K562 (cell line): Measurements from ENCODE around the gene NFATC2. TPM values are rescaled to one million over a fixed set of nuclear protein-coding genes. Genes with fewer than 3 reads are reported as not detected.

Experiments used
- ARID1B ChIP-seq: fragments of 450-650 bp; IDR thresholded peaks from 2 replicates; pipeline ENCODE4 v1.6.1; 2016; ENCODE audit warnings: antibody characterized with exemption, mild to moderate bottlenecking, inconsistent platforms
- CTCFL ChIP-seq: IDR thresholded peaks from 2 replicates; pipeline ENCODE4 v1.6.1; 2011; ENCODE audit warnings: borderline replicate concordance, low read depth, mild to moderate bottlenecking, moderate library complexity, low read length; ENCODE audit not compliant: insufficient read depth, poor library complexity, severe bottlenecking
- E2F1 ChIP-seq: sonication (generic); formaldehyde crosslinking; IDR thresholded peaks from 2 replicates; pipeline ENCODE4 v1.8.1; 2023; ENCODE audit warnings: mild to moderate bottlenecking, missing genetic modification reagents, moderate library complexity
- ELF2 ChIP-seq: fragments of 250-450 bp; sonication (Bioruptor Pico); IDR thresholded peaks from 2 replicates; pipeline ENCODE4 v1.5.0; 2021; ENCODE audit warnings: mild to moderate bottlenecking
- ETV1 ChIP-seq: fragments of 450-650 bp; conservative IDR thresholded peaks from 2 replicates; pipeline ENCODE4 v1.6.1; 2016; ENCODE audit warnings: missing genetic modification characterization, control low read depth, low read depth, missing compliant biosample characterization
- HNRNPUL1 ChIP-seq: fragments of 200-400 bp; formaldehyde crosslinking; IDR thresholded peaks from 2 replicates; pipeline ENCODE4 v1.6.1; 2017; ENCODE audit warnings: low read length
- KLF6 ChIP-seq: fragments of 250-450 bp; sonication (Bioruptor Pico); IDR thresholded peaks from 2 replicates; pipeline ENCODE4 v1.4.0; 2020; ENCODE audit warnings: mild to moderate bottlenecking, moderate library complexity, borderline replicate concordance
- MECOM ChIP-seq: fragments of 250-450 bp; sonication (Bioruptor Pico); IDR thresholded peaks from 2 replicates; pipeline ENCODE4 v1.8.0; 2022; ENCODE audit warnings: inconsistent platforms
- NCOR1 ChIP-seq: fragments of 450-650 bp; IDR thresholded peaks from 2 replicates; pipeline ENCODE4 v1.6.1; 2016; ENCODE audit warnings: mild to moderate bottlenecking, moderate library complexity
- NELFE ChIP-seq: IDR thresholded peaks from 2 replicates; pipeline ENCODE4 v1.6.1; 2011; ENCODE audit warnings: mild to moderate bottlenecking; ENCODE audit not compliant: insufficient read depth, insufficient read length
- NFRKB ChIP-seq: fragments of 450-650 bp; IDR thresholded peaks from 2 replicates; pipeline ENCODE4 v1.6.1; 2016; ENCODE audit warnings: low read depth
- NR2F6 ChIP-seq: fragments of 450-650 bp; formaldehyde crosslinking; IDR thresholded peaks from 2 replicates; pipeline ENCODE4 v1.4.0; 2020; ENCODE audit warnings: mild to moderate bottlenecking
- SRSF1 ChIP-seq: fragments of 200-400 bp; formaldehyde crosslinking; IDR thresholded peaks from 2 replicates; pipeline ENCODE4 v1.6.1; 2017; ENCODE audit warnings: mild to moderate bottlenecking, low read depth, low read length, moderate library complexity
- TARDBP ChIP-seq: fragments of 450-650 bp; IDR thresholded peaks from 2 replicates; pipeline ENCODE4 v1.6.1; 2016
- ZKSCAN3 ChIP-seq: fragments of 250-450 bp; sonication (Bioruptor Pico); IDR thresholded peaks from 2 replicates; pipeline ENCODE4 v1.4.0; 2020
- ZNF347 ChIP-seq: fragments of 450-650 bp; formaldehyde crosslinking; IDR thresholded peaks from 2 replicates; pipeline ENCODE4 v1.4.0; 2020; ENCODE audit warnings: low read depth, mild to moderate bottlenecking, moderate library complexity
- ZNF444 ChIP-seq: fragments of 250-450 bp; sonication (Bioruptor Pico); IDR thresholded peaks from 2 replicates; pipeline ENCODE4 v1.4.0; 2020; ENCODE audit warnings: mild to moderate bottlenecking, moderate library complexity
- polyA plus RNA-seq, 8 experiments: library from polyadenylated mRNA; depleted of rRNA in 4 of 8; stranded (reverse) in 5 of 8; unstranded in 3 of 8; fragments of >200 nt; fragmentation: Nextera tagmentation in 2 of 8; fragmentation: Illumina TruSeq in 1 of 8; extraction: Ambion mirVana in 2 of 8; extraction: Trizol in 1 of 8; gene quantifications; 2 replicates each; pipeline versions ENCODE4 v1.2.1 to v1.2.3, GENCODE V29; 2011 to 2014; ENCODE audit warnings: inconsistent platforms in 1 of 8, missing spikeins in 1 of 8
- total RNA-seq, 7 experiments: library from RNA; depleted of rRNA in 6 of 7; stranded (reverse); fragments of >200 nt in 6 of 7; fragmentation: Illumina TruSeq in 2 of 7; extraction: Trizol in 2 of 7; gene quantifications; 2 replicates each; pipeline versions ENCODE4 v1.2.1 to v1.2.3, GENCODE V29; 2011 to 2021; ENCODE audit warnings: low replicate concordance in 1 of 7
- TF ChIP-seq, protein P1 (sequence below), 2 experiments: fragments of 450-650 bp in 1 of 2; sonication (generic) in 1 of 2; formaldehyde crosslinking in 1 of 2; IDR thresholded peaks in 1 of 2; conservative IDR thresholded peaks in 1 of 2; 2 replicates each; pipeline versions ENCODE4 v1.6.1 to v1.8.1; 2016 to 2023; ENCODE audit warnings: mild to moderate bottlenecking in 2 of 2, moderate library complexity in 2 of 2, inconsistent platforms in 1 of 2, missing genetic modification reagents in 1 of 2
- TF ChIP-seq, protein P2 (sequence below): IDR thresholded peaks from 2 replicates; pipeline ENCODE4 v1.6.1; 2012; ENCODE audit warnings: low read depth, low read length, improper control_type of control experiment, borderline replicate concordance
- TF ChIP-seq, protein P3 (sequence below), 3 experiments: IDR thresholded peaks in 2 of 3; conservative IDR thresholded peaks in 1 of 3; 2 replicates each; pipeline ENCODE4 v1.5.1; 2011 to 2012; ENCODE audit warnings: low read length in 3 of 3, mild to moderate bottlenecking in 3 of 3, control low read depth in 2 of 3, improper control_type of control experiment in 1 of 3, inconsistent platforms in 1 of 3, low read depth in 1 of 3, mixed read lengths in 1 of 3, moderate library complexity in 1 of 3; ENCODE audit not compliant: insufficient read depth in 2 of 3

NFATC2 gene
- total and polyA plus RNA-seq, 9 of the 15 experiments (the other 6 are each of a cell fraction or from before 2014, with no cell fraction given), result 1.9 to 11.2 (median 3.0) TPM

DNA sequence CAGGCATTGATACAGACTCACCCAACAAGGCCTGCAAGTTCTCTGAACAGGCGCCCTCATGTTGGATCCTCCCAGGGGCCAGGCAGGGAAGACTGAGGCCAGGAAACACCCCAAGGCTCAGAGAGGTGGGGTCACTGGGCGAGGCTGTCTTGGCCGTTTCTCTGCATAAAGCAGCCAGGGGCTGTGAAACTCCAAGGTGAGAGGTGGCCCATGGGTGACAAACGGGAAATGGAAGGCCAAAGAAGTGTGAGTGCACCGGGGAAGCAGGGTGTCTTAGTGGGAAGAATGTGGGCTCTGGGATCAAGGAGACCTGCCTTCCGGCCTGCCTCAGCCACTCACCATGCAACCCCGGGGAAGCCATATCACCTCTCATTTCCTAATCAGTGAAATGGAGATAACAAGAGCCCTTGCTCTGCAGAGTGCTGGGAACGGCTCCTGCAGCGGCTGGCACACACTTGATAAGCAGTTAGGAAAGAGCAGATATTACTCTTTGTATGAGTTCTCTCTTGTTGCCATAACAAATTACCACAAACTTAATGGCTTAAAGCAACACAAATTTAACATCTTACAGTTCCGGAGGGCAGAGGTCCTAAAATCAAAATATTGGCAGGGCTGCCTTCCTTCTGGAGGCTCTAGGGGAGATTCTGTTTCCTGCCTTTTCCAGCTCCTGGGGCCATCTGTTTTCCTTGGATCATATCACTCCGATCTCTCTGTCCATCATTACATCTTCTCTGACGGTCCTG lies 168.6 kb downstream of the NFATC2 start (continued):
- TF ChIP-seq CTCFL (no peak), NELFE (no peak), HNRNPUL1 (no peak), SRSF1 (no peak), MECOM (CRISPR knock-in tag) (no peak), NR2F6 (no peak), NFRKB (no peak), NCOR1 (peak; percentile 83), ZNF444 (no peak; the same call in 1 of the 2 replicates), ZKSCAN3 (CRISPR knock-in tag) (no peak), ELF2 (CRISPR knock-in tag) (no peak), KLF6 (no peak), E2F1 (no peak), ARID1B (peak; percentile 92), TARDBP (no peak), ZNF347 (CRISPR knock-in tag) (no peak), ETV1 (tag) (peak; percentile 45; the same call in 1 of the 2 replicates)
- TF ChIP-seq, protein P1, sequence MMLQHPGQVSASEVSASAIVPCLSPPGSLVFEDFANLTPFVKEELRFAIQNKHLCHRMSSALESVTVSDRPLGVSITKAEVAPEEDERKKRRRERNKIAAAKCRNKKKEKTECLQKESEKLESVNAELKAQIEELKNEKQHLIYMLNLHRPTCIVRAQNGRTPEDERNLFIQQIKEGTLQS (IDR thresholded peaks at IDR 0.05), result no peak
- TF ChIP-seq, protein P1 (CRISPR knock-in tag; conservative IDR thresholded peaks at IDR 0.05), result no peak
- TF ChIP-seq, protein P2, sequence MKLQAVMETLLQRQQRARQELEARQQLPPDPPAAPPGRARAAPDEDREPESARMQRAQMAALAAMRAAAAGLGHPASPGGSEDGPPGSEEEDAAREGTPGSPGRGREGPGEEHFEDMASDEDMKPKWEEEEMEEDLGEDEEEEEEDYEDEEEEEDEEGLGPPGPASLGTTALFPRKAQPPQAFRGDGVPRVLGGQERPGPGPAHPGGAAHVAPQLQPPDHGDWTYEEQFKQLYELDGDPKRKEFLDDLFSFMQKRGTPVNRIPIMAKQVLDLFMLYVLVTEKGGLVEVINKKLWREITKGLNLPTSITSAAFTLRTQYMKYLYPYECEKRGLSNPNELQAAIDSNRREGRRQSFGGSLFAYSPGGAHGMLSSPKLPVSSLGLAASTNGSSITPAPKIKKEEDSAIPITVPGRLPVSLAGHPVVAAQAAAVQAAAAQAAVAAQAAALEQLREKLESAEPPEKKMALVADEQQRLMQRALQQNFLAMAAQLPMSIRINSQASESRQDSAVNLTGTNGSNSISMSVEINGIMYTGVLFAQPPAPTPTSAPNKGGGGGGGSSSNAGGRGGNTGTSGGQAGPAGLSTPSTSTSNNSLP, result 0 out of 2 replicates have a peak, but pooled peaks have one; percentile 8
- TF ChIP-seq, protein P3, sequence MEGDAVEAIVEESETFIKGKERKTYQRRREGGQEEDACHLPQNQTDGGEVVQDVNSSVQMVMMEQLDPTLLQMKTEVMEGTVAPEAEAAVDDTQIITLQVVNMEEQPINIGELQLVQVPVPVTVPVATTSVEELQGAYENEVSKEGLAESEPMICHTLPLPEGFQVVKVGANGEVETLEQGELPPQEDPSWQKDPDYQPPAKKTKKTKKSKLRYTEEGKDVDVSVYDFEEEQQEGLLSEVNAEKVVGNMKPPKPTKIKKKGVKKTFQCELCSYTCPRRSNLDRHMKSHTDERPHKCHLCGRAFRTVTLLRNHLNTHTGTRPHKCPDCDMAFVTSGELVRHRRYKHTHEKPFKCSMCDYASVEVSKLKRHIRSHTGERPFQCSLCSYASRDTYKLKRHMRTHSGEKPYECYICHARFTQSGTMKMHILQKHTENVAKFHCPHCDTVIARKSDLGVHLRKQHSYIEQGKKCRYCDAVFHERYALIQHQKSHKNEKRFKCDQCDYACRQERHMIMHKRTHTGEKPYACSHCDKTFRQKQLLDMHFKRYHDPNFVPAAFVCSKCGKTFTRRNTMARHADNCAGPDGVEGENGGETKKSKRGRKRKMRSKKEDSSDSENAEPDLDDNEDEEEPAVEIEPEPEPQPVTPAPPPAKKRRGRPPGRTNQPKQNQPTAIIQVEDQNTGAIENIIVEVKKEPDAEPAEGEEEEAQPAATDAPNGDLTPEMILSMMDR (IDR thresholded peaks at IDR 0.05 in 2 of 3, conservative IDR thresholded peaks at IDR 0.05 in 1 of 3; ENCODE audit: insufficient read depth in 2 of 3, low read depth in 1 of 3, low read length in 3 of 3), result no peak
